ENCODE data around the gene TDO2.
"Not testable (repeated sequence)": the region's sequence is repeated elsewhere in the genome, so short reads cannot be mapped to it uniquely, and the experiment has no call there.

TDO2 gene

GRCh38 chr4:155930330-155930729 is 26.8 kb downstream of the TDO2 start:
- TF ChIP-seq POLR2AphosphoS5 (IDR thresholded peaks at IDR 0.05; ENCODE audit: low read depth) (no peak), SPI1 (IDR thresholded peaks at IDR 0.05; ENCODE audit: borderline replicate concordance, low read depth) (no peak), REST (IDR thresholded peaks at IDR 0.05; ENCODE audit: insufficient replicate concordance, low read depth) (no peak), GABPA (IDR thresholded peaks at IDR 0.05; ENCODE audit: low read depth) (no peak), CTCF (IDR thresholded peaks at IDR 0.05; ENCODE audit: insufficient read depth, low read length) (no peak)
- Histone ChIP-seq H3K4me3 (replicated peaks; ENCODE audit: insufficient read depth, low read length) (no peak overlapping the region), H3K27ac (replicated peaks) (no peak overlapping the region), H3K27me3 (ENCODE audit: insufficient read depth, poor library complexity, severe bottlenecking) (no peaks in the 10 kb centered on the region)
- DNase-seq (ENCODE audit: low read depth in 1 of 2, low spot score in 1 of 2): no peak

GRCh38 chr4:155931634-155932033 is 28.1 kb downstream of the TDO2 start:
- Histone ChIP-seq H3K4me3 (replicated peaks; ENCODE audit: insufficient read depth, low read length) (no peak overlapping the region), H3K27ac (replicated peaks) (no peak overlapping the region), H3K27me3 (ENCODE audit: insufficient read depth, poor library complexity, severe bottlenecking) (no peaks in the 10 kb centered on the region)
- no peak for TF ChIP-seq SPI1 (IDR thresholded peaks at IDR 0.05; ENCODE audit: borderline replicate concordance, low read depth)
- no peak for TF ChIP-seq REST (IDR thresholded peaks at IDR 0.05; ENCODE audit: insufficient replicate concordance, low read depth)
- TF ChIP-seq CTCF (IDR thresholded peaks at IDR 0.05; ENCODE audit: insufficient read depth, low read length): no peak
- no peak for TF ChIP-seq POLR2AphosphoS5 (IDR thresholded peaks at IDR 0.05; ENCODE audit: low read depth)
- no peak for TF ChIP-seq GABPA (IDR thresholded peaks at IDR 0.05; ENCODE audit: low read depth)
- no peak for DNase-seq (ENCODE audit: low read depth in 1 of 2, low spot score in 1 of 2)

- H3K4me3 ChIP-seq (replicated peaks; ENCODE audit: insufficient read depth, low read length); DNase-seq (ENCODE audit: low read depth in 1 of 2, low spot score in 1 of 2); H3K27ac ChIP-seq (replicated peaks); H3K27me3 ChIP-seq (ENCODE audit: insufficient read depth, poor library complexity, severe bottlenecking): not testable (repeated sequence)
Measured at GRCh38 chr4:155934634-155935033, 31.1 kb downstream of the TDO2 start.

GRCh38 chr4:155935389-155935986 is 32.0 kb downstream of the TDO2 start:
- H3K27me3 ChIP-seq (ENCODE audit: insufficient read depth, poor library complexity, severe bottlenecking): no peaks in the 10 kb centered on the region
- no peak overlapping the region for H3K4me3 ChIP-seq (replicated peaks; ENCODE audit: insufficient read depth, low read length)
- H3K27ac ChIP-seq (replicated peaks): no peak overlapping the region
- TF ChIP-seq CTCF (IDR thresholded peaks at IDR 0.05; ENCODE audit: insufficient read depth, low read length): no peak
- no peak for DNase-seq (ENCODE audit: low read depth in 1 of 2, low spot score in 1 of 2)

Measured in HL-60 (cell line).